Measurements from ENCODE around the gene IL1F10.

Gene IL1F10

GRCh38 chr2:113032737-113033136 is 35.0 kb upstream of the IL1F10 start:
- H3K4me3 ChIP-seq (ENCODE audit: low read depth, low read length) = no peak overlapping the region
- DNase-seq (ENCODE audit: low read depth) = no peak
- TF ChIP-seq CTCF (IDR thresholded peaks at IDR 0.05; ENCODE audit: insufficient read depth, low read depth, low read length, missing control alignments) = no peak

GRCh38 chr2:113034016-113034415 is 33.8 kb upstream of the IL1F10 start:
- no peak for TF ChIP-seq CTCF (IDR thresholded peaks at IDR 0.05; ENCODE audit: insufficient read depth, low read depth, low read length, missing control alignments)
- no peak for DNase-seq (ENCODE audit: low read depth)
- no peak overlapping the region for H3K4me3 ChIP-seq (ENCODE audit: low read depth, low read length)

- DNase-seq (ENCODE audit: low read depth) = no peak
- no peak overlapping the region for H3K4me3 ChIP-seq (ENCODE audit: low read depth, low read length)
- no peak for TF ChIP-seq CTCF (IDR thresholded peaks at IDR 0.05; ENCODE audit: insufficient read depth, low read depth, low read length, missing control alignments)
Measured at GRCh38 chr2:113036763-113037162, 31.0 kb upstream of the IL1F10 start.

- H3K4me3 ChIP-seq (ENCODE audit: low read depth, low read length) = no peak overlapping the region
- DNase-seq (ENCODE audit: low read depth) = no peak
- TF ChIP-seq CTCF (IDR thresholded peaks at IDR 0.05; ENCODE audit: insufficient read depth, low read depth, low read length, missing control alignments) = no peak
Measured at GRCh38 chr2:113038291-113038690, 29.5 kb upstream of the IL1F10 start.

- TF ChIP-seq CTCF (IDR thresholded peaks at IDR 0.05; ENCODE audit: insufficient read depth, low read depth, low read length, missing control alignments) = no peak
- H3K4me3 ChIP-seq (ENCODE audit: low read depth, low read length) = no peak overlapping the region
- no peak for DNase-seq (ENCODE audit: low read depth)
Measured at GRCh38 chr2:113039158-113039557, 28.6 kb upstream of the IL1F10 start.

- H3K4me3 ChIP-seq (ENCODE audit: low read depth, low read length) = no peak overlapping the region
- DNase-seq (ENCODE audit: low read depth) = no peak
- no peak for TF ChIP-seq CTCF (IDR thresholded peaks at IDR 0.05; ENCODE audit: insufficient read depth, low read depth, low read length, missing control alignments)
Measured at GRCh38 chr2:113039719-113040118, 28.1 kb upstream of the IL1F10 start.

- no peak for DNase-seq (ENCODE audit: low read depth)
- TF ChIP-seq CTCF (IDR thresholded peaks at IDR 0.05; ENCODE audit: insufficient read depth, low read depth, low read length, missing control alignments) = peak; percentile 12
- H3K4me3 ChIP-seq (ENCODE audit: low read depth, low read length) = no peak overlapping the region
Measured at GRCh38 chr2:113041871-113042270, 25.9 kb upstream of the IL1F10 start.

Data from GM12865 (cell line).